Stimulated activated CD4-positive, alpha-beta T cell treated with anti-CD3 and anti-CD28 coated beads, Interleukin-12 subunit alpha, Interleukin-12 subunit beta, amount 100 ng/mL, for 24 hours (primary cell): ENCODE results near the gene SBK2.

Source experiments
- DNase-seq, 2 experiments: peaks; one replicate each; pipeline ENCODE4 v3.0.0-alpha.2; 2020; ENCODE audit warnings: low read depth in 2 of 2

The SBK2 gene

DNA sequence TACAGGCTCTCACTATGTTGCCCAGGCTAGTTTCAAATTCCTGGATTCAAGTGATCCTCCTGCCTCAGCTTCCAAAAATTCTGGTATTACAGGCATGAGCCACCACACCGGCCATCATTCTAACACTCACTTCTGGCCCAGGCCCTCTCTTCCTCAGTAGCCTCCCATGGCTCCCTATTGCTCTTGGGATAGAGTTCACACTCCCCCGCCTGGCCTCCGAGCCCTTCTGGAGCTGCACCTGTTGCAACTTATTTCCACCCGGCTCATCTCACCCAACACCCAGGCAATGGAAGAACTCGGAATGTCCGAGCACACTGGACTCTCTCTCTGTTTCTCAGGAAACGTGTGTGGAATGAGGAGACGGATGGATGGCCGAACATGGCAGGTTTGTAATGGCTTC lies 17.4 kb upstream of the SBK2 start:
- DNase-seq, result no peak

DNA sequence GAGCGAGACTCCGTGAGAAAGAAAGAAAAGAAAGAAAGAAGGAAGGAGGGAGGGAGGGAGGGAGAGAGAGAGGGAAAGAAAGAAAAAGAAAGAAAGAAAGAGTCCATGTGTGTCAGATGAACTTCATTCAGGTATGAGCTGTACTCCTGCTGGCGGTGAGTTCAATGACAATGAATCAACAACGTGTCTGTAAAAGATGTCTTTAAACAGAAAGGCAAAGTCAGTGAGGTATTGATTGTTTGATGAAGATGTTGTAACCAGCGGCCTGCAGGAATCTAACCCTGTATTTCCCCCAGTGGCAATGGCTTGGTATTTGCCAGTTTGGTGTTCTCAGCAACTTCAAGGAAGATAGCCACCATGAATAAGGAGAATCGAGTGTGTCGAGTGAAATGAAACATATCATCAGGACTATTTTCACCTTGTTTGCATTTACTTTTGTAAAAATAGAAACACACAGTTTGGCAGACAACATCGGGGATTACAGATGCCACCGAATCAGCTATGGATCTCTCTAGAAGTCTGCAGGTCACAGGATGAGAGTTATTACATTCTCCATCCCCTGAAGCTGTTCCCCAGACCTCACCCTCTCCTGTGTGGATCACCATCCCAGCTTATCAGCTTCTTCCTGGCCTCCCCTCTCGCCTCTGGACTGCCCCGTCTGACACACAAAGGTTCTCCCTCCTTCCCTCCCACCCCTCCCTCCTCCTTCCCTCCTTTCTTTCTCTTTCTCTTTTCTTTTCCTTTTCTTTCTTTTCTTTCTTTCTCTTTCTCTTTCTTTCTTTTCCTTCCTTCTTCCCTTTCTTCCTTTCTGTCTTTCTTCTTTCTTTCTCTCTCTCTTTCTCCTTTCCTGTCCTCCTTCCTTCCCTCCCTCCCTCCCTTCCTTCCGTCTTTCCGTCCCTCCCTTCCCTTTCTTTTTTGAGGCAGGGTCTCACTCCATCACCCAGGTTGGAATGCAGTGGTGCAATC lies 16.6 kb upstream of the SBK2 start:
- DNase-seq, result no peak

DNA sequence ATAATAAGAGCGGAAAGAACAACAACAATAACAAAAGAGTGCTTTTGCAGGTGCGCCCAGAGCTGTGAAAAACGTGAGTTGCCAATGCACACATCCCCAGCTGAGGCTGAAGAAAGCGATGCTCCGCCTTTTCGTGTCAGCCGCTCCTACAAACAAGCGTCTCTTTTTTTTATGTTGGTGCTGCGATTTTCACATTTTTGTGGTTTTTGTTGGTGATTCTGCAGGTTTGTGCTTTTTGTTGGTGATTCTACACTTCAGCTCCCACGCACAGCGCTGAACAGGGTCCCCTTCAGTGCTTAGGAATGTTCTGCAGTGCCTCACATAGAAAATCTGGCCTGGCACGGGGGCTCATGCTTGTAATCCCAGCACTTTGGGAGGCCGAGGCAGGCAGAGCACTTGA lies 15.7 kb upstream of the SBK2 start:
- DNase-seq, result no peak

DNA sequence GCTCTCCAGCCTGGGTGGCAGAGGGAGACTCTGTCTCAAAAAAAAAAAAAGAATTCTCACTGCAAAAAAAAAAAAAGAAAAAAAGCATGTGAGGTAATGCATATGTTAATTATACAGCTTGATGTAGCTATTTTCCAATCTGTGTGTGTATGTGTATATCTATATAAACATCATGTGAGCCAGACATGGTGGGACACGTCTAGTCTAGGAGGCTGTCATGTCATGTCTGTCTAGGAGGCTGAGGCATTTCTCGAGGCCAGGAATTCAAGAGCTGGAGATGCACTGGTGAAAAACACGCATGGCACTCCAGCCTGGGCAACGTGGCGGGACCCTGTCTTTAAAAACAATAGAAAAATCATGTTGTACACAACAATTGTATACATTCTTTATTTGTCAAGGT lies 15.3 kb upstream of the SBK2 start:
- no peak for DNase-seq

DNA sequence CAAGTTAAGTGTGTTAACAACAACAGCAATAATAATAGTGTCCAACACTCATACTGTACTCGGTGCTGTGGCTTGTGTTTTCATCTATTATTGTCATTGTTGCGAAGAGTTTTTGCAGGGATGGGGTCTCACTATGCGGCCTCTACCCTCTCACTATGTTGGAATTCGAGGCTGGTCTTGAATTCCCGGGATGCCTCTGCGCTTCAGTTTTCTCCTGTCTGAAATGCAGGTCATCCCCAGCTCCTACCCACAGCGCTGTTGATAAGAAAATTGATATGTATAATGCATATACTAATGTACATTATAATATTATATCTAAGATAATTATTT lies 13.4 kb upstream of the SBK2 start:
- DNase-seq, result no peak

DNA sequence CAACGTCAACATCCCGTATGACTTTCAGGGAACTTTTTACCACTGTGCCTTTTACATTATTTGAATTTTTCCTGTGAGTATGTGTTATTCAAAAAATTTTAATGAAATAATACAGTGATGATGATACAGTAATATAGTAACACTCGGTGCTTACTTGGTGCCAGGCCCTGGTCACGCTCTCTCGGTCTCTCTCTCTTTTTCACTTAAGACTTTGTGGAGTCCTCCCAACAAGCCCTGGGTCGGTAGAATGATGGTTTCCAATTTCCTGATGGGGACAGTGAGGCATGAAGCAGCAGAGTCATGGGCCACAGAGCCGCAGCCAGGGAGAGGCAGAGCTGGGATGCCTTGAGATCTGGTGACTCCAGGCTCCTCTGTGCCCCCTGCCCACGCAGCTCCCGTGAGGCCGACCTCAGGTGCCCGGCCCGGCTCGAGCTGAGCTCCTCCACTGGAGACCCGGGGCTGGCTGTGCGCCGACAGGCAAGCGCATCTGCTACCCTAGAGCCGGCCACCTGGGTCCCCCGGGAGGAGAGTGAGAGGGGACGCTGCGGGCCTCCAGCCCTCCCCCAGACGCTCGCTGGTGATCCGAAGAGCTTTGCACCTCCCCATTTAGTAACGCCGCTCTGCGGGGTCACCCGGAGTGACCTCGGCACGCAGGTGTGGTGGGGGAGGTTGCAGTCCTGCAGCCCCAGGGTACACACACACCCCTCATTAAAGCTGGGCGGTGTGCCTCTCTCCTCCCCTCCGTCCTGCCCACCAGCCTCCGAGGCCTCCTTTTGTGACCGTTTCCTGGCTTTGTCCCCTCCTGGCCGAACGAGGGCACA lies 12.8 kb upstream of the SBK2 start:
- DNase-seq, result no peak

DNA sequence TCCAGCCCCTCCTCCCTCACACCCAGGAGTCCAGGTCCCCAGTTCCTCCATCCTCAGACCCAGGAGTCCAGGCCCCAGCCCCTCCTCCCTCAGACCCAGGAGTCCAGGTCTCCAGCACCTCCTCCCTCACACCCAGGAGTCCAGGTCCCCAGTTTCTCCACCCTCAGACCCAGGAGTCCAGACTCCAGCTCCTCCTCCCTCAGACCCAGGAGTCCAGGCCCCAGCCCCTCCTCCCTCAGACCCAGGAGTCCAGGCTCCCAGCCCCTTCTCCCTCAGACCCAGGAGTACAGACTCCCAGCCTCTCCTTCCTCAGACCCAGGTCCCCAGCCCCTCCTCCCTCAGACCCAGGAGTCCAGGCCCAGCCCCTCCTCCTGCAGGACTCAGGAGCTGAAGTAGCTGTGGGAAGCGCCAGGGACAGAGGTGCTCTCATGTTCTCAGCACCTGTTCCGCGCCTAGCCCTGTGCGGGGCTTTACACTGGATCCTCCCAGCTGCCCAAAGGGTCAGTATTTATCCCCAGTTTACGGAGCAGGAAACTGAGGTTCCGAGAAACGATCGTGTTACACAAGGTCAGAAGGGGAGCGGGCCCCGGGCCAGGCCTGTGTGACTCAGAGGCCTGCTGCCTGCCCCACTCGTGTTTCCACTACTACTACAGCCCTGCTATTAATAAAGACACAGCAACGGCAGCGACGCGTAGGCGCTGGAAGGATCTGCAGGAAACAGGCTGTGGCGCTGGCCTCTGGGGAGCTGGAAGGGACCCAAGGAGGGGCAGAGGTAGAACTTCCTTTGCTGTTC lies 10.1 kb upstream of the SBK2 start:
- no peak for DNase-seq

DNA sequence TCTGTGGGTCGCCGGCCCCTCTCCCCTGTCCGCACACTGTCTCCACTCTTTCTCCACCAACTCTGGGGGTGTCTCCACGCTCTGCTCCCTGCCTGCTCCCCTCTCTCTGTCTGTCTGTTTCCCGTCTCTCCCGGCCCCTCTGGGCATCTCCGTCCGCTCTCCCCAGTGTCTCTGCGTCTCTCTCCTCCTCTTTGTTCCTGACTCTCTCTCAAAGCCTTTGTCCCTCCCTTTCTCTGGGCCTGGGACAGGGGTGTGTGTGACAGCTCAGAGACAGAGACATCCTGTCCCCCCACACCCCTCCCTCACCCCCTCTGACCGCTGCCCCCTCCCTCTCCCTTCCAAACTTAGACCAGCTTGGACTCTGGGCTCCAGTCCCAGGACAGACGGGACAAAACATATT lies 9.1 kb upstream of the SBK2 start:
- DNase-seq, result no peak

DNA sequence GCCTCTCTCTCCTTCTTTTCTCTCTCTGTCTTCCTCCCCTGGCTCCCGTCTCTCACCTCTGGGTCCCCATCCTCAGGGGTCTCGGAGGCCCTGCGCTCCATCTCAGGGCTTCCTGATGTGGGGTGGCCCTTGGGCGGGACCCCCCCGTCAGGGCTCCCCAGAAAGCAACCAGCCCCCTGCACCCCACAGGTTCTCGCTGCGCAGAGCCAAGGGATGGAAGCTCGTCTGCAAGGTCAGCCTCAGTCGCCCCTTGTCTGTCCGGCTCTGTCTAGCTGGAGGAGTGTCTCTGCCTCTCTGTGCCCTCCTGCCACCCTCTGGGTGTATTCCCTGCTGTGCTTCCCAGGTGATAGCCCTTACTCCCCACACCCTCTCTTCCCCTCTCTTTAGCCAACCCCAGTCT lies 8.5 kb upstream of the SBK2 start, which contains the start of gene SBK3:
Gene SBK3 (minus strand): TSS at position 101 of the 400 bp plus-strand sequence. CDS start 0 bp downstream, at position 101.
- DNase-seq, result no peak

DNA sequence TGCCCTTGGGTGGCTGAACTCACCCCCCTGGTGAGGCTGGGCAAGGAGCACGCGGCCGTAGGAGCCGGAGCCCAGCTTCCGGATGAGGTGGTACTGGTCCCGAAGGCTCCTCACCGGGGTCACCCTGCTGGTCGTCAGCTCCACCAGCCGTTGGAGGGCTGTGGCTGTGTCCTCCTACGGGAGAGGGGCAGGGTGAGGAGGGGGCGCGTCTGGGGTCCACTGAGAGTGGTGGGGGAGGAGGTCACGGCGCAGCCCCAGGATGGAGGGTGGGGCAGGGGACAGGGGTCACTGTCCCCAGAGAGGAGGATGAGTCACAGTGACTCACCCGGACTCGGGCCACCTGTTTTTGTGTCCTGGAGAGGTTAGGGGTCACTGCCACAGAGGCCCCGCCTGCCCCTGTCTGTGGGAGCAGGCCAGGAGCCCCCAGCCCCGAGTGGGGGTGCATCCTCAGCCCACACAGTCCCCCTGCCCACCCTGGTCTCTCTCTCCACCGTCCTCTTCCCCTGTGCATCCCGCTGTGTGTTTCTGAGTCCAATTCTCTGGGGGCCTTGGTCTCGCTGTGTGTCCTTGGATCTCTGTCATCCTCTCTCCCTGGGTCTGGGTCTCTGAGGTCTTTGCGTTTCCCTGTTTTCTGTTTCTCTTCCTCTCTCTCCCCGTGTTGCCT lies 8.0 kb upstream of the SBK2 start:
- DNase-seq, result no peak

DNA sequence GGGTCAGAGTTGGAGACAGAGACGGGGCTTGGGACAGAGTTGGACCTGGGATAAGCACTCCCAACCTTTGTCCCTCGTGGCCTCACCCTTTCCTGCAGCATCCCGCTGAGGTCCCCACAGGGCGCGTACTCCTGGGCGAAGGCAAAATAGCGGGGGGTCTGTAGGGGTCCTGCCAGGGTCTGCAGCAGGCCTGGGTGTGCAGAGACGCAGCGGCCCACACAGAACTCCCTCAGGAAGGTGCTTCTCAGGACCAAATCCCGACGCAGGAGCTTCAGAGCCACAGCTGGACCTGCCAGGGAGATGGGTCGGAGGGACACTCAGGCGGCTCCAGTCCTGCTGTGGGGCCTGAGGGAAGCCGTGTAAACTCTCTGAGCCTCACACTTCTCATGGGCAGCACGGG lies 7.1 kb upstream of the SBK2 start:
- DNase-seq, result no peak

DNA sequence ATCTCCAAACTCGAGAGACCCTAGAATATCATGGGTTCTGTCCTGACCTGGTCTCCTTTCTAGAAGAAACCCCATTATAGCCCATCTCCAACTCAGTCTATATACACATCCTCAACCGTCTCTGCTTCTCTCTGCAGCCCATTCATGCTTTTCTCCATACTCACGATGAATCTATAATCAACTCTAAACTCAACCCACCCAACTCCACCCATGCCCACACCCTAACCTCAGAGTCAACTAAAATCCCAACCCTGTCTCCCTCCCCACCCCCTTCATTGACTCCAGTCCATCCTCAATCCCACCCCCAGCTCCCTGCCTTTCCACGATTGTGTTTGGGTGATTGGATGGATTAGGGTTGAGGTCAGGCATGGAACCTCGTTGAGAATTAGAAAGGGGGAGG lies 6.6 kb upstream of the SBK2 start:
- DNase-seq, result no peak

DNA sequence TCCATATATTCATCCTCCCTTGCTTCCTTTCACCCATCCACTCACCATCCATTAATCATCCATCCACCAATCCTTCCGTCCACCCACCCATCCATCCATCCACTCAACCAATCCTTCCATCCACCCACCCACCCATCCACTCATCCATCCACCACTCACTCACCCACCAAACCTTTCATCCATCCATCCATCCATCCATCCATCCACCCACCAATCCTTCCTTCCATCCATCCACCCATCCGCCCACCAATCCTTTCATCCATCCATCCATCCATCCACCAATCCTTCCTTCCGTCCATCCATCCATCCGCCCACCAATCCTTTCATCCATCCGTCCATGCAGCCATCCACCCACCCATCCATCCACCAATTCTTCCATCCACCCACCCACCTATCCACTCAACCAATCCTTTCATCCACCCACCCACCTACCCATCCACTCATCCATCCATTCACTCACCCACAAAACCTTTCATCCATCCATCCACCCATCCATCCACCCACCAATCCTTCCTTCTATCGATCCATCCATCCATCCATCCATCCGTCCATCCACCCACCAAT lies 5.4 kb upstream of the SBK2 start:
- DNase-seq, result no peak

DNA sequence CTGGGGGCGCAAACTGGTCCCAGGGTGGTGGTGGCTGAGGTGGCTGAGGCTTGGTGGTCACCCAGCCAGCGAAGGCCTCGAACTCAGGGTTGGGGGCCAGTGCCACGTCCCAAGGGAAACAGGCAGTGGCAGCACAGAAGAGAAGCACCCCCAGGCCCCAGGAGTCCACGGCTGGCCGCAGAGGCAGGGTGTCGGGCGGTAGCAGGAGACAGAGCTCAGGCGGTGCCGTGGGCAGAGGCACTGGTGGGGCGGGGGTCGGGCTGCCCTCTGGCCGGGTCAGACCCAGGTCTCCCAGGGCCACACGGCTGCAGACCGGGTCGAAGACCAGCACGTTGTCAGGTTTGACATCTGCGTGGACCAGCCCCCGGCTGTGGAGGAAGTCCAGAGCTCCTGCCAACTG lies 4.2 kb upstream of the SBK2 start:
- DNase-seq, result no peak

DNA sequence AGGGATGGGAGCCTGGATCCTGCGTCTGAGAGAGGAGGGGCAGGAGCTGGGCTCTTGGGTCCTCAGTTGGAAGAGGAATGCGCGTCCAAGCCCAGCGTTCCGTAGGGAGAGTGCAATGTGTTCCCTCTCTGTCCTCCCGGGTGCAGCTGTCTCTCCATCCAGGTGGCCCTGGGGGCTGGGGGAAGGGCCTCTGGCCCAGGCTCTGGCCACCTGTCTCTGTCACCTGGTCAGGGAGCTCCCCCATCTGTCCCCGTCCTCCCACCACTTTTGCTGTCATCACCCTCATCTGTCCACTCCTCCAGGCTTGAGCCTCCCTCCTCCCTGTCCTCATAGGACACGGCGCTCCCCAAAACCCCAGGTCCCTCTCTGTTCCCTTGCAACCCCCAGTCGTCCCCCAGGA lies 3.7 kb upstream of the SBK2 start:
- no peak for DNase-seq

DNA sequence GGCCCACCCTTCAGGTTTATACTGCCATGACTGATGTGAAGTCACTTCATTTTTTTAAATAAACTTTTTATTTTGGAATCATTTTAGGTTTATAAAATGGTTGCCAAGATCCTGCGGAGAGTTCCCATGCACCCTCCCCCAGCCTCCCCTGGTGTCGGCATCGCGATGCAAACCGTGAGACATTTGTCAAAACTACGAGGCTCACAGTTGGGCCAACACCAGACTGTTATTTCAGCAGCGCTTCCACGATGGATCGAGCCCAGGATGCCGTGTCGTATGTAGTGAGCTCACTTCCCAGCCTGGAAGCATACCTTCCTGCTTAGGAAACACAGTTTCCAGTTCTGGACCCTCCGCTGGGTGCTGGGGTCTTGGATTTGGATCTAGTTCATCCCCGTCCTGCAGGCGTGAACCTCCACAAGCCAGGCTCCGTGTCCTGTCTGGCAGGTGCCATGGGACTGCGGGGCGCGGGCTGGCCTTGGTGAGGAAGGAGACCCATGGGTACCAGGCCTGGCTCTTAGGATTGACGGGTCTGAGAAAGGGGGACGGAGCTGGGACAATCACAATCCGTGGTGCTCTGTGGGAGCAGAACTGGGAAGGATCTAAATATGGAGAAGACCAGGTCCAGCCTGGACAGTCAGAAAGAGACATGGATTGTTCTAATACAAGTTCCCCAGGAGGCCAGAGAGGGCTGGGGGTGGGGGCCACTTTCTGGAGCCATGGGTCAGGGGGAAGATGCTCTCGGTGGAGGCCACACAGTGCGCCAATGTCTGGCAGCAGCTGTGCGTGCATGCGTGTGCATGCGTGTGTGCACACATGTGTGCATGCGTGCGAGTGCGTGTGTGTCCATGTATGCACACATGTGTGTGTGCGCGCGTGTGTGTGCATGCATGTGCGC lies 2.4 kb upstream of the SBK2 start:
- no peak for DNase-seq

DNA sequence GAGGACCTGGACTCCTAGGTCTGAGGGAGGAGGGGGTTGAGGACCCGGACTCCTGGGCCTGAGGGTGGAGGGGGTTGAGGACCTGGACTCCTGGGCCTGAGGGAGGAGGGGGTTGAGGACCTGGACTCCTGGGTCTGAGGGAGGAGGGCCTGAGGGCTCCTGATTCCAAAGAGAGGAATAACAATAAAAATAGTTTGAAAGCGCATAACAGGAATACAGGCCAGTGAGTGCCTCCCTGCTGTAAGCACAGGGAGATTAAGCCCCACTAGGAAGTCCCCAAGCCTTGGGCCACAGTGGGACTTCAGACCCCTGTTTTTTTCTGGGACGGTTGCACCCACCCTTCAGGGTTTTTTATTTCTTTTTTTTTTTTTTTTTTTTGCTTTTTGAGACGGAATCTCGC lies 1.2 kb upstream of the SBK2 start:
- DNase-seq, result no peak

DNA sequence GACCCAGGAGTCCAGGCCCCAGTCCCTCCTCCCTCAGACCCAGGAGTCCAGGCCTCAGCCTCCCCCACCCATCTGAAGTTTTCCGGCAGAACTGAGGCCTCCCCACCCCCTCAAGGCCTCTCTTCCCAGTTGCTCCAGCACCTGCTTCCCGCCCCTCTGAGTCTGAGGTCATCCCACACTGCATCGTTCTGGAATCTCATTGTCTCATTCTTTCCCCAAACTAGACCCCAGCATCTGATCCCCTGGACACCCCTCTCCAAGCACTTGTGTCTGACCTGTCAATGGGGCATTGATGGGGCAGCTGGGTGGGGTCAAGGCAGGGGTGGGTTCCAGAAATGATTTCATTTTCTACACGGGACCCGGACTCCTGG lies 793 bp upstream of the SBK2 start:
- no peak for DNase-seq

DNA sequence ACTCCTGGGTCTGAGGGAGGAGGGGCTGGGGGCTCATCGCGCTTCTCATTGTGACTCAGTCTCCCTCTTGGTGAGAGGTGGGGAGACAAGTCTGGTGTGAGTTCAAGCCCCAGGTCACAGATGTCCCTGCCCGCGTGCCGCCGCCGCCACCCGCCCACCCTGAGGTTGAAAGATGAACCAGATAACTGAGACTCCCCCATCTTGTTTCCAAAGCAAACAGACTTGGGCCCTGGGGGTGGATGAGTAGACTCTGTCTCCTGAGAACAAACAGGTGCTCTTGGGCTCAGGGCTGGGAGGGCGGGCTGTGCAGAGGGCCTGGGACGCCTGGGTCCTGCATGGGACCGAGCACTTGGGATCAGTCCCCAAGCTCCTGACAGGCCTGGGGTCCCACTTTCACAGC lies 567 bp downstream of the SBK2 start:
- DNase-seq, result no peak

DNA sequence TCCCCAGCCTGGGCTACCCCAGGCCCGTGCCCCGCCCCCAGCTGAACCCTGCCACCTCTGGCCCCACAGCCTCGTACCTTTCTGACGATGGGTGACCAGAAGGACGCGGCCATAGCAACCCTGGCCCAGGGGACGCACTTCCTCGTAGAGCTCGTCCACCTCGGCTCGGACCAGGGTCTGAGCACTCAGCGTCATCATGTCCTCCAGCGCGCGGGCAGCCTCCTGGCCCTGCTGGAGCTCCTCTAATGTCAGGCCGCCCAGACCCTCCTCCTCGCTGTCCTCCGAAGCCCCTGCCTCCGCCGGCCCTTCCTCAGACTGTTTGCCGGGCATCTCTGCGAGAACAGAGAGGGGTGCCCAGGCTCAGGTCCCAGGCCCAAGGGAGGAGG lies 975 bp downstream of the SBK2 start:
- DNase-seq, result no peak
